HEK293 (cell line): ENCODE results near the gene ZNF322.
A peak's percentile ranks its signal among the peaks of the same experiment; 100 is the strongest.

ENCODE experiments used
- CTCF ChIA-PET: fragments of 350-600 bp; formaldehyde crosslinking; extraction: SDS; loops from one replicate; lab custom pipeline; 2021; ENCODE audit warnings: antibody characterized with exemption; lab: Yijun Ruan, JAX
- POLR2A ChIA-PET: fragments of 300-600 bp; formaldehyde crosslinking; extraction: SDS; loops from one replicate; lab custom pipeline; 2020; ENCODE audit warnings: antibody characterized with exemption, inconsistent platforms; lab: Yijun Ruan, JAX
- H3K27ac ChIP-seq: fragments of 200-500 bp; sonication (Bioruptor generic); 2 replicates; pipeline ENCODE4 v1.5.1; 2014; ENCODE audit warnings: low read depth, low read length, control low read depth, inconsistent platforms; ENCODE audit errors: extremely low read depth
- H3K36me3 ChIP-seq, 2 experiments: fragments of 200-500 bp in 1 of 2; sonication (Bioruptor generic) in 1 of 2; 1 replicate in 1 of 2; 2 replicates in 1 of 2; pipeline ENCODE4 v1.5.1; 2014 to 2017; ENCODE audit warnings: inconsistent platforms in 2 of 2, low read length in 2 of 2; ENCODE audit not compliant: control insufficient read depth in 2 of 2, insufficient read depth in 1 of 2
- H3K4me1 ChIP-seq: fragments of 200-500 bp; sonication (Bioruptor generic); 2 replicates; pipeline ENCODE4 v1.5.1; 2014; ENCODE audit warnings: mild to moderate bottlenecking, low read length, inconsistent platforms; ENCODE audit not compliant: control insufficient read depth, insufficient read depth
- H3K4me3 ChIP-seq: 2 replicates; pipeline ENCODE4 v1.5.1; 2011; ENCODE audit warnings: low read depth, mild to moderate bottlenecking, control low read depth, low read length, moderate library complexity
- H3K9me3 ChIP-seq: fragments of 200-500 bp; sonication (Bioruptor generic); 2 replicates; pipeline ENCODE4 v1.5.1; 2014; ENCODE audit warnings: low read depth, low read length, inconsistent platforms; ENCODE audit not compliant: control insufficient read depth, insufficient read depth
- BCL11A ChIP-seq: fragments of 450-650 bp; formaldehyde crosslinking; IDR thresholded peaks from 2 replicates; pipeline ENCODE4 v1.5.1; 2016; ENCODE audit warnings: low read depth, missing biosample characterization, missing genetic modification characterization
- BCL11B ChIP-seq: fragments of 450-650 bp; formaldehyde crosslinking; IDR thresholded peaks from 2 replicates; pipeline ENCODE4 v1.5.1; 2016; ENCODE audit warnings: low read depth, missing biosample characterization, missing genetic modification characterization
- FEZF1 ChIP-seq: fragments of 450-650 bp; formaldehyde crosslinking; IDR thresholded peaks from 2 replicates; pipeline ENCODE4 v1.5.1; 2016; ENCODE audit warnings: missing biosample characterization, missing genetic modification characterization
- GFI1B ChIP-seq: fragments of 450-650 bp; formaldehyde crosslinking; IDR thresholded peaks from 2 replicates; pipeline ENCODE4 v1.5.1; 2016; ENCODE audit warnings: missing biosample characterization, missing genetic modification characterization
- GLIS1 ChIP-seq: fragments of 450-650 bp; formaldehyde crosslinking; IDR thresholded peaks from 2 replicates; pipeline ENCODE4 v1.5.1; 2016; ENCODE audit warnings: missing biosample characterization, missing genetic modification characterization
- HOXD13 ChIP-seq: sonication (generic); formaldehyde crosslinking; IDR thresholded peaks from 2 replicates; pipeline ENCODE4 v1.8.0; 2022; ENCODE audit warnings: missing genetic modification reagents, borderline replicate concordance
- KLF9 ChIP-seq: fragments of 450-650 bp; formaldehyde crosslinking; IDR thresholded peaks from 2 replicates; pipeline ENCODE4 v1.5.1; 2016; ENCODE audit warnings: missing biosample characterization, missing genetic modification characterization, low read depth
- MYNN ChIP-seq: fragments of 450-650 bp; formaldehyde crosslinking; IDR thresholded peaks from 2 replicates; pipeline ENCODE4 v1.5.1; 2016; ENCODE audit warnings: missing biosample characterization, missing genetic modification characterization, borderline replicate concordance
- SETDB1 ChIP-seq: IDR thresholded peaks from one replicate; pipeline ENCODE4 v1.6.1; 2017; ENCODE audit warnings: mild to moderate bottlenecking, low read length, moderate library complexity, mixed read lengths; ENCODE audit not compliant: insufficient read length
- SP2 ChIP-seq: fragments of 450-650 bp; formaldehyde crosslinking; IDR thresholded peaks from 2 replicates; pipeline ENCODE4 v1.5.1; 2016; ENCODE audit warnings: missing biosample characterization, missing genetic modification characterization
- SP3 ChIP-seq: fragments of 450-650 bp; formaldehyde crosslinking; IDR thresholded peaks from 2 replicates; pipeline ENCODE4 v1.5.1; 2016; ENCODE audit warnings: missing biosample characterization, missing genetic modification characterization
- WT1 ChIP-seq: fragments of 450-650 bp; formaldehyde crosslinking; IDR thresholded peaks from 2 replicates; pipeline ENCODE4 v1.5.1; 2016; ENCODE audit warnings: missing biosample characterization, missing genetic modification characterization
- ZFP69B ChIP-seq: fragments of 450-650 bp; formaldehyde crosslinking; IDR thresholded peaks from 2 replicates; pipeline ENCODE4 v1.5.1; 2016; ENCODE audit warnings: missing biosample characterization, missing genetic modification characterization
- ZNF155 ChIP-seq: fragments of 450-650 bp; formaldehyde crosslinking; IDR thresholded peaks from 2 replicates; pipeline ENCODE4 v1.5.1; 2016; ENCODE audit warnings: missing biosample characterization, missing genetic modification characterization
- ZNF157 ChIP-seq: fragments of 450-650 bp; formaldehyde crosslinking; IDR thresholded peaks from 2 replicates; pipeline ENCODE4 v1.5.1; 2016; ENCODE audit warnings: missing biosample characterization, missing genetic modification characterization
- ZNF239 ChIP-seq: fragments of 450-650 bp; formaldehyde crosslinking; IDR thresholded peaks from 2 replicates; pipeline ENCODE4 v1.5.1; 2016; ENCODE audit warnings: missing biosample characterization, missing genetic modification characterization
- ZNF335 ChIP-seq: fragments of 450-650 bp; formaldehyde crosslinking; conservative IDR thresholded peaks from 2 replicates; pipeline ENCODE4 v1.5.1; 2016; ENCODE audit warnings: missing biosample characterization, missing genetic modification characterization
- ZNF366 ChIP-seq: fragments of 450-650 bp; formaldehyde crosslinking; conservative IDR thresholded peaks from 2 replicates; pipeline ENCODE4 v1.5.1; 2016; ENCODE audit warnings: missing biosample characterization, missing genetic modification characterization
- ZNF548 ChIP-seq: fragments of 450-650 bp; formaldehyde crosslinking; IDR thresholded peaks from 2 replicates; pipeline ENCODE4 v1.5.1; 2016; ENCODE audit warnings: missing biosample characterization, missing genetic modification characterization
- ZNF561 ChIP-seq: fragments of 450-650 bp; IDR thresholded peaks from 2 replicates; pipeline ENCODE4 v1.5.1; 2018; ENCODE audit warnings: missing biosample characterization, missing genetic modification characterization, borderline replicate concordance
- ZNF600 ChIP-seq: fragments of 450-650 bp; formaldehyde crosslinking; IDR thresholded peaks from 2 replicates; pipeline ENCODE4 v1.5.1; 2016; ENCODE audit warnings: missing biosample characterization, missing genetic modification characterization
- ZNF610 ChIP-seq: fragments of 450-650 bp; formaldehyde crosslinking; IDR thresholded peaks from 2 replicates; pipeline ENCODE4 v1.5.1; 2016; ENCODE audit warnings: missing biosample characterization, missing genetic modification characterization, borderline replicate concordance
- ZNF658 ChIP-seq: fragments of 450-650 bp; formaldehyde crosslinking; IDR thresholded peaks from 2 replicates; pipeline ENCODE4; 2016; ENCODE audit warnings: missing biosample characterization, missing genetic modification characterization
- ZNF76 ChIP-seq: fragments of 450-650 bp; formaldehyde crosslinking; IDR thresholded peaks from 2 replicates; pipeline ENCODE4; 2016; ENCODE audit warnings: low read depth, missing biosample characterization, missing genetic modification characterization, borderline replicate concordance
- ZNF768 ChIP-seq: fragments of 450-650 bp; formaldehyde crosslinking; IDR thresholded peaks from 2 replicates; pipeline ENCODE4 v1.5.1; 2018; ENCODE audit warnings: missing biosample characterization, mild to moderate bottlenecking, missing genetic modification characterization
- ZXDB ChIP-seq: fragments of 450-650 bp; formaldehyde crosslinking; IDR thresholded peaks from 2 replicates; pipeline ENCODE4 v1.5.1; 2016; ENCODE audit warnings: missing biosample characterization, missing genetic modification characterization
- TF ChIP-seq, protein P1 (sequence below): fragments of 450-650 bp; formaldehyde crosslinking; IDR thresholded peaks from 2 replicates; pipeline ENCODE4 v1.5.1; 2016; ENCODE audit warnings: missing biosample characterization, missing genetic modification characterization
- TF ChIP-seq, protein P2 (sequence below): fragments of 450-650 bp; formaldehyde crosslinking; IDR thresholded peaks from 2 replicates; pipeline ENCODE4; 2016; ENCODE audit warnings: missing biosample characterization, missing genetic modification characterization
- TF ChIP-seq, protein P3 (sequence below): fragments of 450-650 bp; formaldehyde crosslinking; optimal IDR thresholded peaks from 2 replicates; pipeline ENCODE3; 2016; ENCODE audit warnings: missing biosample characterization, mild to moderate bottlenecking, missing genetic modification characterization
- TF ChIP-seq, protein P4 (sequence below): fragments of 450-650 bp; formaldehyde crosslinking; IDR thresholded peaks from 2 replicates; pipeline ENCODE4 v1.5.1; 2017; ENCODE audit warnings: missing biosample characterization, missing genetic modification characterization
- TF ChIP-seq, protein P5 (sequence below): fragments of 450-650 bp; formaldehyde crosslinking; IDR thresholded peaks from 2 replicates; pipeline ENCODE4 v1.5.1; 2016; ENCODE audit warnings: missing biosample characterization, missing genetic modification characterization

Gene ZNF322, protein sequence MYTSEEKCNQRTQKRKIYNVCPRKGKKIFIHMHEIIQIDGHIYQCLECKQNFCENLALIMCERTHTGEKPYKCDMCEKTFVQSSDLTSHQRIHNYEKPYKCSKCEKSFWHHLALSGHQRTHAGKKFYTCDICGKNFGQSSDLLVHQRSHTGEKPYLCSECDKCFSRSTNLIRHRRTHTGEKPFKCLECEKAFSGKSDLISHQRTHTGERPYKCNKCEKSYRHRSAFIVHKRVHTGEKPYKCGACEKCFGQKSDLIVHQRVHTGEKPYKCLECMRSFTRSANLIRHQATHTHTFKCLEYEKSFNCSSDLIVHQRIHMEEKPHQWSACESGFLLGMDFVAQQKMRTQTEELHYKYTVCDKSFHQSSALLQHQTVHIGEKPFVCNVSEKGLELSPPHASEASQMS

DNA sequence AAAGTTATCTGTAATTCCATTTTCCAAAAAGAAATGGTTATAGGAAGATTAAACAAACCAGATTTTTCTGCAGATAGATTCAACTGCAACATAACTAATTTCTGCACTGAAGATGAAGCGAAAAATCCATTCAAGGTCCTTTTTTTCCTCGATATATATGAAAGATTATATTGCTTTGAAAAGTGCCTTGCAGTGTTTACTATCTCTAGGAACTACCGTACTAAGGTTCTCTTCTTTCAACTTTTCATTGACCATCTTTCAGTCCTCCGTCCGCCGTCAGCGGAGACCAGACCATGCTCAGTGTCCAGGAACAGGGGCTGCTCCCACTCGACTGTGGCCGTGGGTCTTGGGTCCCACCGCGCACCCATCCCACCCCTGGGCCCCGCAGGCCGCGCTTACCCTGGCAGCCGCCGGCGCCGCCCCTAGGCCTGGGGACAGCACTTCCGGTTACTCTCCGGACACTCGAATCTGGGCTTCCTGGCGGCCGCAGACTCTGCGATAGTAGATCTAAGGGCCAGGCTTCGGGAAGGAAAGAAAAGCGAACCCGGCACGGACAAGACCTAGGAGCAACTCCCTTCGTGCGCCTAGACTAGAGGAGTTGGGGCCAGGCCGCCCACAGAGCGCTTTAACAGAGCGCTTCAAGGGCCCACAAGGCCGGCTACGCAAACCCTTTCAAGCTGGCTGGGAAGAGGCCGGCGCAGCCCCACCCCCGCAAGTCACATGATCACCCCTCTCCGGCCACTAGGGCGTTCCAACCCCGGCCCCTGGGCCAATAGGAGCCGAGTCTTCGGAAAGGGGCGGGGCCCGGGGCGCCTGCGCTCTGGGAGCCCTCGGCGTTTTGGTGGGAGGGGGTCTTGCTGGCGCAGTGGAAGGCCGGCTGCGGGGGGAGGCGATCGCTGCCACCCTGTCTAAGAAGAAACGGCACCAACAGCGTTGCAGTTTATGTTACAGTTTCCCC is at the start of gene ZNF322:
Gene ZNF322 (minus strand): TSS at position 705 of the 958 bp plus-strand sequence. CDS start 21,193 bp downstream, outside the sequence.
- H3K4me3 ChIP-seq, result peak within 1 kb of the TSS; percentile 93
- no peaks in the 10 kb centered on the region for H3K9me3 ChIP-seq
- peaks cover 8% of the 10 kb centered on the region; the same call in 1 of the 2 replicates for H3K4me1 ChIP-seq
- H3K36me3 ChIP-seq, result peaks cover 7 to 39% of the 10 kb centered on the region in 2 experiments
- peak within 1 kb of the TSS; percentile 32; the same call in 1 of the 2 replicates for H3K27ac ChIP-seq
- POLR2A ChIA-PET, result interaction anchor here (0.7 to 1.4 kb wide), 2 partner anchors 84 to 488 kb away, joined by 4 to 5 read pairs; no protein-coding TSS in a partner anchor
- CTCF ChIA-PET, result interaction anchor here (0.5 to 1.5 kb wide), 2 partner anchors 14 to 57 kb away, joined by 3 to 6 read pairs; no protein-coding TSS in a partner anchor
- TF ChIP-seq ZNF157 (tag by site-specific recombination), result no peak
- TF ChIP-seq ZNF768 (tag by site-specific recombination), result no peak
- 0 out of 2 replicates have a peak, but pooled peaks have one; percentile 13 for TF ChIP-seq GLIS1 (tag by site-specific recombination)
- no peak for TF ChIP-seq ZNF658
- 0 out of 2 replicates have a peak, but pooled peaks have one; percentile 9 for TF ChIP-seq HOXD13 (CRISPR knock-in tag)
- TF ChIP-seq ZNF239 (tag by site-specific recombination), result no peak
- TF ChIP-seq, protein P1, sequence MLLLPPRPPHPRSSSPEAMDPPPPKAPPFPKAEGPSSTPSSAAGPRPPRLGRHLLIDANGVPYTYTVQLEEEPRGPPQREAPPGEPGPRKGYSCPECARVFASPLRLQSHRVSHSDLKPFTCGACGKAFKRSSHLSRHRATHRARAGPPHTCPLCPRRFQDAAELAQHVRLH, result no peak
- 0 out of 2 replicates have a peak, but pooled peaks have one; percentile 15 for TF ChIP-seq ZNF76 (tag by site-specific recombination)
- no peak; the same call in 1 of the 2 replicates for TF ChIP-seq ZNF610 (tag by site-specific recombination)
- TF ChIP-seq GFI1B (tag by site-specific recombination), result no peak
- TF ChIP-seq MYNN (tag by site-specific recombination), result no peak
- TF ChIP-seq, protein P2, sequence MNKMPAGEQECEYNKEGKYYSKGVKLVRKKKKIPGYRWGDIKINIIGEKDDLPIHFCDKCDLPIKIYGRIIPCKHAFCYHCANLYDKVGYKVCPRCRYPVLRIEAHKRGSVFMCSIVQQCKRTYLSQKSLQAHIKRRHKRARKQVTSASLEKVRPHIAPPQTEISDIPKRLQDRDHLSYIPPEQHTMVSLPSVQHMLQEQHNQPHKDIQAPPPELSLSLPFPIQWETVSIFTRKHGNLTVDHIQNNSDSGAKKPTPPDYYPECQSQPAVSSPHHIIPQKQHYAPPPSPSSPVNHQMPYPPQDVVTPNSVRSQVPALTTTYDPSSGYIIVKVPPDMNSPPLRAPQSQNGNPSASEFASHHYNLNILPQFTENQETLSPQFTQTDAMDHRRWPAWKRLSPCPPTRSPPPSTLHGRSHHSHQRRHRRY (tag by site-specific recombination), result no peak
- TF ChIP-seq ZXDB, result peak; percentile 64
- TF ChIP-seq, protein P3, sequence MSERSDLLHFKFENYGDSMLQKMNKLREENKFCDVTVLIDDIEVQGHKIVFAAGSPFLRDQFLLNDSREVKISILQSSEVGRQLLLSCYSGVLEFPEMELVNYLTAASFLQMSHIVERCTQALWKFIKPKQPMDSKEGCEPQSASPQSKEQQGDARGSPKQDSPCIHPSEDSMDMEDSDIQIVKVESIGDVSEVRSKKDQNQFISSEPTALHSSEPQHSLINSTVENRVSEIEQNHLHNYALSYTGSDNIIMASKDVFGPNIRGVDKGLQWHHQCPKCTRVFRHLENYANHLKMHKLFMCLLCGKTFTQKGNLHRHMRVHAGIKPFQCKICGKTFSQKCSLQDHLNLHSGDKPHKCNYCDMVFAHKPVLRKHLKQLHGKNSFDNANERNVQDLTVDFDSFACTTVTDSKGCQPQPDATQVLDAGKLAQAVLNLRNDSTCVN (tag by site-specific recombination), result peak; percentile 33
- TF ChIP-seq ZNF600, result peak; percentile 34; the same call in 1 of the 2 replicates
- TF ChIP-seq SP2 (tag by site-specific recombination), result peak; percentile 78
- TF ChIP-seq ZNF335 (tag by site-specific recombination), result peak; percentile 77
- TF ChIP-seq, protein P4, sequence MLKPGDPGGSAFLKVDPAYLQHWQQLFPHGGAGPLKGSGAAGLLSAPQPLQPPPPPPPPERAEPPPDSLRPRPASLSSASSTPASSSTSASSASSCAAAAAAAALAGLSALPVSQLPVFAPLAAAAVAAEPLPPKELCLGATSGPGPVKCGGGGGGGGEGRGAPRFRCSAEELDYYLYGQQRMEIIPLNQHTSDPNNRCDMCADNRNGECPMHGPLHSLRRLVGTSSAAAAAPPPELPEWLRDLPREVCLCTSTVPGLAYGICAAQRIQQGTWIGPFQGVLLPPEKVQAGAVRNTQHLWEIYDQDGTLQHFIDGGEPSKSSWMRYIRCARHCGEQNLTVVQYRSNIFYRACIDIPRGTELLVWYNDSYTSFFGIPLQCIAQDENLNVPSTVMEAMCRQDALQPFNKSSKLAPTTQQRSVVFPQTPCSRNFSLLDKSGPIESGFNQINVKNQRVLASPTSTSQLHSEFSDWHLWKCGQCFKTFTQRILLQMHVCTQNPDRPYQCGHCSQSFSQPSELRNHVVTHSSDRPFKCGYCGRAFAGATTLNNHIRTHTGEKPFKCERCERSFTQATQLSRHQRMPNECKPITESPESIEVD, result no peak
- TF ChIP-seq, protein P5, sequence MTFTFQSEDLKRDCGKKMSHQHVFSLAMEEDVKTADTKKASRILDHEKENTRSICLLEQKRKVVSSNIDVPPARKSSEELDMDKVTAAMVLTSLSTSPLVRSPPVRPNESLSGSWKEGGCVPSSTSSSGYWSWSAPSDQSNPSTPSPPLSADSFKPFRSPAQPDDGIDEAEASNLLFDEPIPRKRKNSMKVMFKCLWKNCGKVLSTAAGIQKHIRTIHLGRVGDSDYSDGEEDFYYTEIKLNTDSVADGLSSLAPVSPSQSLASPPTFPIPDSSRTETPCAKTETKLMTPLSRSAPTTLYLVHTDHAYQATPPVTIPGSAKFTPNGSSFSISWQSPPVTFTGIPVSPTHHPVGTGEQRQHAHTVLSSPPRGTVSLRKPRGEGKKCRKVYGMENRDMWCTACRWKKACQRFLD (tag by site-specific recombination), result no peak
- TF ChIP-seq ZNF548 (tag by site-specific recombination), result no peak
- no peak for TF ChIP-seq ZNF155
- no peak for TF ChIP-seq BCL11B (tag by site-specific recombination)
- no peak for TF ChIP-seq ZNF366 (tag by site-specific recombination)
- TF ChIP-seq ZFP69B (tag by site-specific recombination), result peak; percentile 86; the same call in 1 of the 2 replicates
- TF ChIP-seq SETDB1, result no peak
- TF ChIP-seq ZNF561 (tag by site-specific recombination), result 0 out of 2 replicates have a peak, but pooled peaks have one; percentile 22
- TF ChIP-seq SP3, result peak; percentile 77
- TF ChIP-seq FEZF1 (tag by site-specific recombination), result peak; percentile 90
- peak; percentile 79; the same call in 1 of the 2 replicates for TF ChIP-seq KLF9
- 0 out of 2 replicates have a peak, but pooled peaks have one; percentile 8 for TF ChIP-seq WT1 (tag by site-specific recombination)
- TF ChIP-seq BCL11A (tag by site-specific recombination), result peak; percentile 80; the same call in 1 of the 2 replicates
